GM23248 (cell line): ENCODE data around the gene ETFDH. TPM values are rescaled to one million over a fixed set of nuclear protein-coding genes. Genes with fewer than 3 reads are reported as not detected.

Source experiments
- DNase-seq: peaks from one replicate; pipeline ENCODE4 v3.0.0-alpha.2; 2015
- H2AFZ ChIP-seq: fragments of 200-600 bp; sonication (generic); 2 replicates; pipeline ENCODE4 v1.6.1; 2016; ENCODE audit warnings: antibody characterized with exemption
- H3F3A ChIP-seq: fragments of 200-600 bp; sonication (generic); 2 replicates; pipeline ENCODE4 v1.6.1; 2016; ENCODE audit warnings: mild to moderate bottlenecking, antibody characterized with exemption, mixed run types; ENCODE audit not compliant: insufficient read depth
- H3K27ac ChIP-seq: fragments of 200-600 bp; sonication (generic); 2 replicates; pipeline ENCODE4 v1.5.1; 2016; ENCODE audit warnings: mild to moderate bottlenecking
- H3K27me3 ChIP-seq: fragments of 200-600 bp; sonication (generic); replicated peaks from 2 replicates; pipeline ENCODE4 v1.6.1; 2016; ENCODE audit warnings: mild to moderate bottlenecking; ENCODE audit not compliant: insufficient read depth
- H3K36me3 ChIP-seq: fragments of 200-600 bp; sonication (generic); 2 replicates; pipeline ENCODE4 v1.6.1; 2016; ENCODE audit warnings: low read depth, mild to moderate bottlenecking
- H3K4me1 ChIP-seq: fragments of 200-600 bp; sonication (generic); 2 replicates; pipeline ENCODE4 v1.6.1; 2016; ENCODE audit warnings: mild to moderate bottlenecking; ENCODE audit not compliant: insufficient read depth
- H3K4me2 ChIP-seq: fragments of 200-600 bp; sonication (generic); one replicate; pipeline ENCODE4 v1.6.1; 2016; ENCODE audit warnings: mild to moderate bottlenecking; ENCODE audit not compliant: unreplicated experiment
- H3K4me3 ChIP-seq: fragments of 200-600 bp; sonication (generic); 2 replicates; pipeline ENCODE4 v1.5.1; 2016; ENCODE audit warnings: mild to moderate bottlenecking
- H3K79me2 ChIP-seq: fragments of 200-600 bp; sonication (generic); 2 replicates; pipeline ENCODE4 v1.6.1; 2016; ENCODE audit warnings: mild to moderate bottlenecking; ENCODE audit not compliant: insufficient read depth
- H3K9ac ChIP-seq: fragments of 200-600 bp; sonication (generic); 2 replicates; pipeline ENCODE4 v1.6.1; 2016; ENCODE audit warnings: mild to moderate bottlenecking
- H3K9me2 ChIP-seq: fragments of 200-600 bp; sonication (generic); 2 replicates; pipeline ENCODE4 v1.6.1; 2016; ENCODE audit warnings: mixed run types, mild to moderate bottlenecking, moderate library complexity; ENCODE audit not compliant: insufficient read depth
- H3K9me3 ChIP-seq: fragments of 200-600 bp; sonication (generic); one replicate; pipeline ENCODE4 v1.6.1; 2017; ENCODE audit warnings: low read depth
- H4K20me1 ChIP-seq: fragments of 200-600 bp; sonication (generic); 2 replicates; pipeline ENCODE4 v1.6.0; 2016; ENCODE audit not compliant: insufficient read depth
- EZH2 ChIP-seq: fragments of 200-600 bp; sonication (generic); IDR thresholded peaks from 2 replicates; pipeline ENCODE4 v1.6.1; 2018; ENCODE audit warnings: antibody characterized with exemption, mild to moderate bottlenecking; ENCODE audit not compliant: insufficient read depth, poor library complexity, severe bottlenecking
- EZH2phosphoT487 ChIP-seq: fragments of 200-600 bp; sonication (generic); IDR thresholded peaks from 2 replicates; pipeline ENCODE4 v1.6.1; 2018; ENCODE audit warnings: antibody characterized with exemption, moderate library complexity, mild to moderate bottlenecking, low read depth; ENCODE audit not compliant: insufficient read depth
- WGBS, 2 experiments: methylation state at CpG; one replicate each; pipeline ENCODE4 v1.1.6; 2015 to 2017; ENCODE audit warnings: low lambda C conversion rate in 2 of 2, low coverage in 1 of 2; ENCODE audit errors: missing lambda C conversion rate in 2 of 2; 5-methylcytosine and 5-hydroxymethylcytosine counted together
- in situ Hi-C: fragments of 300-500 bp; cut with MboI; formaldehyde crosslinking; loops from 2 replicates; pipeline ENCODE4 v1.15.0; 2020
- polyA plus RNA-seq: library from polyadenylated mRNA; unstranded; fragments of >200 nt; fragmentation: Nextera tagmentation; extraction: Ambion mirVana; gene quantifications from 2 replicates; pipeline ENCODE4 v1.2.1, GENCODE V29; 2016
- total RNA-seq: library from RNA; depleted of rRNA; stranded (reverse); fragments of >200 nt; shearing (Covaris generic); gene quantifications from 2 replicates; pipeline ENCODE4 v1.2.3, GENCODE V29; 2014

Gene ETFDH
- total and polyA plus RNA-seq, 2 experiments from 2014 or later: 18.5 to 24.1 TPM

- Histone ChIP-seq H4K20me1 (no peaks in the 10 kb centered on the region), H3K4me3 (no peak overlapping the region), H3K9me2 (no peaks in the 10 kb centered on the region), H3K9ac (no peak overlapping the region), H3K4me2 (no peak overlapping the region), H3F3A (peaks cover 9% of the 10 kb centered on the region; the same call in 1 of the 2 replicates), H3K79me2 (peaks cover 34% of the 10 kb centered on the region), H3K27ac (no peak overlapping the region), H2AFZ (no peak overlapping the region), H3K27me3 (no peaks in the 10 kb centered on the region), H3K4me1 (no peaks in the 10 kb centered on the region), H3K9me3 (no peaks in the 10 kb centered on the region), H3K36me3 (no peaks in the 10 kb centered on the region)
- WGBS, 2 experiments: 98 to 99% methylated on average over 13 to 18 of the region's 18 CpGs
- TF ChIP-seq EZH2phosphoT487 (no peak), EZH2 (no peak)
- in situ Hi-C loops: no loop called here
- no peak for DNase-seq
Observed at GRCh38 chr4:158664806-158665205, 7.3 kb upstream of the ETFDH start.

DNA sequence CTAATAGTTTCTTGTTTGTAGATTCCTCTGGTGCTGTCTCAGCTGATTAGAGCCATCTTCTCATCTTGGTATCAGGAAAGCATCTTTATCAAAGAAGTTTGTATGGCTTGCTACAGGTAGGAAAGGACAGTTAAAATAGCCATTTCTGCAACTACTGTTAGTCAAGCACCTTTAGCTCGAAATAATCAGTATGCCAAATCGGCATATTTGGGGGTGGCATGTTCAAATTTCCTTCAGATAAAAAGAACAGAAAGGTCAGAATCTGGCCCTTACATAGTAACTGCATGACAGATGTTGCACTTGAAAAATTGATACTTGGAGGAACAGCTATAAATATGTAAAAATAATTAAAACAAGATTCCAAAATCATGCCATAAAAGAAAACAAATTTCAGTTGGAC is 5.2 kb upstream of the ETFDH start:
- Histone ChIP-seq H2AFZ (peak overlapping the region; percentile 36; the same call in 1 of the 2 replicates), H3K9me2 (no peaks in the 10 kb centered on the region), H3K4me2 (no peak overlapping the region), H3K4me1 (peaks cover 8% of the 10 kb centered on the region), H3F3A (peaks cover 21% of the 10 kb centered on the region), H3K9ac (no peak overlapping the region), H3K9me3 (no peaks in the 10 kb centered on the region), H3K36me3 (no peaks in the 10 kb centered on the region), H4K20me1 (no peaks in the 10 kb centered on the region), H3K27me3 (no peaks in the 10 kb centered on the region), H3K4me3 (no peak overlapping the region), H3K27ac (no peak overlapping the region), H3K79me2 (peaks cover 42% of the 10 kb centered on the region)
- in situ Hi-C loops: no loop called here
- DNase-seq: no peak
- TF ChIP-seq EZH2phosphoT487 (no peak), EZH2 (no peak)
- 31 to 32% methylated on average over 2 of the region's 2 CpGs for WGBS, 2 experiments

GRCh38 chr4:158667651-158668198 is 4.4 kb upstream of the ETFDH start:
- H3K9me3 ChIP-seq: no peaks in the 10 kb centered on the region
- in situ Hi-C loops: no loop called here
- H3K79me2 ChIP-seq: peaks cover 43% of the 10 kb centered on the region
- no peak overlapping the region for H3K27ac ChIP-seq
- no peak overlapping the region for H3K4me3 ChIP-seq
- no peak overlapping the region for H3K9ac ChIP-seq
- H3K27me3 ChIP-seq: no peaks in the 10 kb centered on the region
- H3K4me1 ChIP-seq: peaks cover 8% of the 10 kb centered on the region
- peak; percentile 66 for DNase-seq
- H3K4me2 ChIP-seq: no peak overlapping the region
- H3K36me3 ChIP-seq: no peaks in the 10 kb centered on the region
- no peaks in the 10 kb centered on the region for H4K20me1 ChIP-seq
- no peaks in the 10 kb centered on the region for H3K9me2 ChIP-seq
- 0 out of 2 replicates have a peak overlapping the region, but pooled peaks have one; percentile 36 for H2AFZ ChIP-seq
- WGBS, 2 experiments: 88 to 97% methylated on average over 3 of the region's 3 CpGs
- peaks cover 25% of the 10 kb centered on the region for H3F3A ChIP-seq
- TF ChIP-seq EZH2phosphoT487 (no peak), EZH2 (no peak)

GRCh38 chr4:158669310-158669709 is 2.8 kb upstream of the ETFDH start:
- no peak for DNase-seq
- Histone ChIP-seq H3K9me3 (no peaks in the 10 kb centered on the region), H2AFZ (no peak overlapping the region), H3K4me1 (peaks cover 12% of the 10 kb centered on the region), H3K27ac (no peak overlapping the region), H3K36me3 (no peaks in the 10 kb centered on the region), H3K9me2 (no peaks in the 10 kb centered on the region), H3K9ac (no peak overlapping the region), H4K20me1 (no peaks in the 10 kb centered on the region), H3K4me3 (no peak overlapping the region), H3F3A (peaks cover 28% of the 10 kb centered on the region), H3K79me2 (peaks cover 59% of the 10 kb centered on the region), H3K4me2 (no peak overlapping the region), H3K27me3 (no peaks in the 10 kb centered on the region)
- 82 to 84% methylated on average over 7 of the region's 7 CpGs for WGBS, 2 experiments
- TF ChIP-seq EZH2 (no peak), EZH2phosphoT487 (no peak)
- in situ Hi-C loops: no loop called here
